Hindlimb muscle (tissue), 1 donor: ENCODE results near the gene CBFB. TPM values are rescaled to one million over a fixed set of nuclear protein-coding genes. Genes with fewer than 3 reads are reported as not detected.
"Not testable (repeated sequence)": the region's sequence is repeated elsewhere in the genome, so short reads cannot be mapped to it uniquely, and the experiment has no call there.

Experiments used
- DNase-seq: peaks from one replicate; pipeline ENCODE4 v3.0.0-alpha.2; 2013
- polyA plus RNA-seq: library from polyadenylated mRNA; unstranded; fragments of 120-200 nt; gene quantifications from one replicate; pipeline ENCODE4 v1.2.1, GENCODE V29; 2013; ENCODE audit not compliant: insufficient read length

CBFB gene
- polyA plus RNA-seq, 1 donor, result 37.7 TPM

- DNase-seq, result no peak
Measured at GRCh38 chr16:67098599-67098998, 69.7 kb downstream of the CBFB start.

- DNase-seq, result no peak
Measured at GRCh38 chr16:67100569-67101310, 71.8 kb downstream of the CBFB start.

GRCh38 chr16:67101311-67102082 is 72.5 kb downstream of the CBFB start:
- DNase-seq, result no peak

GRCh38 chr16:67104061-67104460 is 75.1 kb downstream of the CBFB start:
- DNase-seq, result no peak

- no peak for DNase-seq
Measured at GRCh38 chr16:67104845-67105244, 75.9 kb downstream of the CBFB start.

- DNase-seq, result no peak
Measured at GRCh38 chr16:67105246-67105645, 76.3 kb downstream of the CBFB start.

- DNase-seq, result peak; percentile 37
Measured at GRCh38 chr16:67105881-67106280, 76.9 kb downstream of the CBFB start.

- no peak for DNase-seq
Measured at GRCh38 chr16:67108489-67108888, 79.5 kb downstream of the CBFB start.

GRCh38 chr16:67108931-67109406 is 80.0 kb downstream of the CBFB start:
- DNase-seq, result no peak

GRCh38 chr16:67109407-67110135 is 80.6 kb downstream of the CBFB start, which contains the start of gene PHAF1:
PHAF1 (plus strand) TSS chr16:67109941; CDS start chr16:67110176, 235 bp downstream.
- peak; percentile 96 for DNase-seq

- no peak for DNase-seq
Measured at GRCh38 chr16:67111951-67112444, 83.0 kb downstream of the CBFB start.

GRCh38 chr16:67112591-67113399 is 83.8 kb downstream of the CBFB start:
- no peak for DNase-seq

GRCh38 chr16:67114793-67115192 is 85.8 kb downstream of the CBFB start:
- DNase-seq, result no peak

GRCh38 chr16:67115639-67116038 is 86.7 kb downstream of the CBFB start:
- DNase-seq, result no peak

- no peak for DNase-seq
Measured at GRCh38 chr16:67116388-67117311, 87.7 kb downstream of the CBFB start.

- no peak for DNase-seq
Measured at GRCh38 chr16:67117716-67118115, 88.8 kb downstream of the CBFB start.

GRCh38 chr16:67120025-67120424 is 91.1 kb downstream of the CBFB start:
- DNase-seq, result no peak

- DNase-seq, result not testable (repeated sequence)
Measured at GRCh38 chr16:67122799-67123198, 93.8 kb downstream of the CBFB start.

- DNase-seq, result no peak
Measured at GRCh38 chr16:67128417-67128816, 99.5 kb downstream of the CBFB start.

GRCh38 chr16:67128887-67129286 is 99.9 kb downstream of the CBFB start:
- no peak for DNase-seq

GRCh38 chr16:67129422-67129821 is 100.5 kb downstream of the CBFB start:
- DNase-seq, result no peak
